ENCODE measurements around the gene SUN5.

SUN5 gene

DNA sequence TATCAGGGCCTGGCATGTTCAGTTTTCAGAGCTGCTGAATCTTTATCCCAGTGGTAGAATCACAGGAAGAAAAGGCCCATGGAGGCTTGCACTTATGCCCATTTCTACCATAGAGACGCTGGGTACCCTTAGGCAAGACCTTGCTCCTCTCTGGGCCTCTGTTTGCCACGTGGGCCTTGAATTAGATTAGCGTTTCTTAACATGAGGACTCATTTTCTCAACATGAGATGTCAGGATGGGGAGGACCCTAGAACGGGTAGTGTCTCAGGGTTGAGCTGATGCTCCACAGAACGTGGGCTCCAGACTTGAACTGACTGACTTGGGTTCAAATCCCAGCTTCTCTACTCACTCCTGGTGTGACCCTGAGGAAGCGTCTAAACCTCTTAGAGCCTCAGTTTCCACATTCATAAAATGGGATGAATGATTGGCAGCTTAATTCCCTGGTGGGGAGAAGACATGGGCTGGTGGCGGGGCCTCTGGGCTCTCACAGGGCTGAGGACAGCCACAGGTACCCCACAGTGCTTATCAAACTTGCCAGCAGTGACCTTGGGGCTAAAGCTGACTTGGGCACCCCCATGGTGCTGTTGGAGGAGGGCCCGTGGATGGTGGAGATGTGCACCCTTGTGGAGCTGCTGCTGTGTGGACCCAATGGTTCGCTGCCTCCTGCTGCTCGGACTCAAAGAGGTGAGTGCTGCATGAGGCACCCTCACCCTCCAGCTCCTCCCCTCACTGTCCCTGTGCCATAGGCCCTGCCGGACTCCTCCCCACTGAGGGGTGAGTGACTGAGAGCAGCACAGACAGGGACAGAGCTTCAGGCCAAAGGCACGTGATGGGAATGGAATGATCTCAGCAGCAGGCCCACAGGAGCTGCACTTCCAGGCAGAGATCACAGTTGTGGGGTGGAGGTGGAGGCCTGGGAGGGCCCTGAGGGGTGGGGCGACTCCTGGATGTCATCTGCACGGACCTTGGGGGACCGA, 28.2 kb downstream of the SUN5 start:
- no peak for TF ChIP-seq GATA2 (IDR thresholded peaks at IDR 0.05; ENCODE audit: low read depth, low read length)
- TF ChIP-seq GATA3 (IDR thresholded peaks at IDR 0.05; ENCODE audit: low read depth, low read length) = no peak

DNA sequence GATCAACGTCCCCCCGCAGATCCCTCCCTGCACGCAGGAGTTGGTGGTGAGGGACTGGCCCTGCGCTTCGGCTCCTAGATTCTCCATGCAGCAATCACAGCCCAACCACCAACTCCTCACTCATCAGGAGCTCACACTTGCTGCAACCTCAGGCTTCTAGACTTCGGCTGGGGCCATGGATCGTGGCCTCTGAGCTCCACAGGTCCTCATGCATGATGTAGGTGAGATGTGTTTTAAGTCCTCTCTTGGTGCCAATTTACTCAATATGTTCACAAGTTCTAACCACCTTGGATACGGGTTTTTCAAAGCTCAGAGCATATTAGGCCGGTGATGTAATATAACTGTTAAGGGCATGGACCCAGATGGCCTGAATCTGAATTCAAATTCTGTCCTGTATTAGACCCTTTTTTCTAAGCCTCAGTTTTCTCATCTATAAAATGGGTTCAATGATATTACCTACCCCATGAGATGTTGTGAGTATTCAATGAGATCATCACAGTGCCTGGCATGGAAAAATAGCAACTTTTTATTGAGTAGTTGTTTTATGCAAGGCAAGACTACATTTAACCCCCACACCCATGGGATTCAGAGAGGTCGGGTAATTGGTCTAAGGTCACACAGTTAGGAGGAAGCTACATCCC, 31.0 kb downstream of the SUN5 start:
- TF ChIP-seq GATA3 (IDR thresholded peaks at IDR 0.05; ENCODE audit: low read depth, low read length) (no peak), GATA2 (IDR thresholded peaks at IDR 0.05; ENCODE audit: low read depth, low read length) (no peak)

DNA sequence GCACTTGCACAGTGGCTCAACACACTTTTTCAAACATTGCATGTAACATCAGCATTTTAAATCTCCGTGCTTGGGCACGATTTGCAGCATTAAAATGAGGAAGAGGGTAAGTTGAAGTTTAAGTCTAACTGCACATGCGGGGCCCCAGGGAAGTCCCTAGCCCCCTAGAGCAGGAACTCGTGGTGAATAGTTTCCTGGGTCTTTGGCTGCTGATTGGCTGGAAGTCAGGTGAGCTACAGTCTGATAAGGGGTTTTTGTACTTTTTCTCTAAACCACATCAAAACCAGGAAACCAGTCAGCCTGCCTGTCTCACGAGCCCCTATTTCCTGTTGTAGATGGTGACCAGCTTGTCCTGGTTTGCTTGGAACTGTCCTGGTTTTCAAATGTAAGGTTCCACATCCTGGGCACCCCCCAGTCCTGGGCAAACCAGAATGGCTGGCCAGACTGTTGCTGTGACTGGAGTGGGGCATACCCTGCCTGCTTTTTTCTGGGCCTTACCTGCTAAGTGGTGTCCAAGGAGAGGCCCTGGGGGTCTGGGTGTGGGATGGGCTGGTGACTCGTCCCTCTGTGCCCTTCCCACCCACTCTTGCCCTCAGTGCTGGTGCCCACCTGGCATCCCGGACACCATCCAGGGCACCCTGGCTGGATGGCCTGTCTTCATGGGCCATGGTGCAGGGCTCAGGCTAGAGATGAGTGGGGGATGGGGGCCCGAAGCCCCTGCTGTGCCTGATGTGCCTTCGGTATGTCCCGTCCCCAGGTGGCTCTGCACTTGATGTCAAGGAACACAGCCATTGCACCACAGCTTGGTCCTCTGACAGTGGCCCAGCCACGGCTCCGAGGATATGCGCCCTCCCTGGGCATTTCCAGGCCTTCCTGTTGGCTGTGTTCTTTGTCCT, 31.8 kb downstream of the SUN5 start:
- TF ChIP-seq GATA3 (IDR thresholded peaks at IDR 0.05; ENCODE audit: low read depth, low read length) (no peak), GATA2 (IDR thresholded peaks at IDR 0.05; ENCODE audit: low read depth, low read length) (no peak)

DNA sequence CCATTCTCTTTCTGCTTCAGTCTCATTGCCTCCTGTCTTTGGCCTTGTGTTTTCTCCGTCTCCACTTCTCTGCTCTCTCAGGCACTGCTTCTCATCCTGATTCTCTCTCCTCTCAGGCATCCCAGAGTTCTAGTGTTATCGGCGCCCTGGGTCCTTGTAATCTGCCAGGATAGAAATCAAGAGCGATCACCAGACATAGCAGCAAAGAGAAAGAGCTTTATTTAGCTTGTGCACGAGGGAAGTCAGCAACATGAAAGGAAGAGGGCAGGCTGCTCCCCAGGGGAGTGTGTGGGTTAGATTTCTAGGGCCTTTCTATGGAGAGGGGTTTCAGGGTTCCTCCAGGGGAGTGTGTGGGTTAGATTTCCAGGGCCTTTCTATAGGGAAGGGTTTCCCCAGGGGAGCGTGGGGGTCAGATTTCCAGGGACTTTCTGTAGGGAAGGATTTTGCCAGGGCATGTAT, 32.5 kb downstream of the SUN5 start:
- TF ChIP-seq GATA2 (IDR thresholded peaks at IDR 0.05; ENCODE audit: low read depth, low read length) = no peak
- no peak for TF ChIP-seq GATA3 (IDR thresholded peaks at IDR 0.05; ENCODE audit: low read depth, low read length)

DNA sequence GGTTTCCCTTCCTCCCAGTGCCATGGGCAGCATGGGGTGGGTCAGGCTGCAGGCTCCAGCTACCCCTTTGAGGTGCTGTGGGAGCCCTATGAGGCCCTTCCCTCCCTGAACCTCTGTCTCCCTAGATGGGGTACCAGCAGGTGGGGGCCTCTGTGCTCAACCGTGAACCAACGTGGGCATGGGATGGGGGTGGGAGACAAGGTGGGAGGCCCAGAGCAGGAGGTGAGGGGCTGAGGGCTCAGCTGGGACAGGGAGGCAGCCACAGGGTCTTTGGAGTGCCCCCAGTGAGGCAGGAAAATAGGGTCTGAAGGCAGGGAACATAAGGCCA, 33.3 kb downstream of the SUN5 start:
- TF ChIP-seq GATA3 (IDR thresholded peaks at IDR 0.05; ENCODE audit: low read depth, low read length) = no peak
- TF ChIP-seq GATA2 (IDR thresholded peaks at IDR 0.05; ENCODE audit: low read depth, low read length) = no peak

DNA sequence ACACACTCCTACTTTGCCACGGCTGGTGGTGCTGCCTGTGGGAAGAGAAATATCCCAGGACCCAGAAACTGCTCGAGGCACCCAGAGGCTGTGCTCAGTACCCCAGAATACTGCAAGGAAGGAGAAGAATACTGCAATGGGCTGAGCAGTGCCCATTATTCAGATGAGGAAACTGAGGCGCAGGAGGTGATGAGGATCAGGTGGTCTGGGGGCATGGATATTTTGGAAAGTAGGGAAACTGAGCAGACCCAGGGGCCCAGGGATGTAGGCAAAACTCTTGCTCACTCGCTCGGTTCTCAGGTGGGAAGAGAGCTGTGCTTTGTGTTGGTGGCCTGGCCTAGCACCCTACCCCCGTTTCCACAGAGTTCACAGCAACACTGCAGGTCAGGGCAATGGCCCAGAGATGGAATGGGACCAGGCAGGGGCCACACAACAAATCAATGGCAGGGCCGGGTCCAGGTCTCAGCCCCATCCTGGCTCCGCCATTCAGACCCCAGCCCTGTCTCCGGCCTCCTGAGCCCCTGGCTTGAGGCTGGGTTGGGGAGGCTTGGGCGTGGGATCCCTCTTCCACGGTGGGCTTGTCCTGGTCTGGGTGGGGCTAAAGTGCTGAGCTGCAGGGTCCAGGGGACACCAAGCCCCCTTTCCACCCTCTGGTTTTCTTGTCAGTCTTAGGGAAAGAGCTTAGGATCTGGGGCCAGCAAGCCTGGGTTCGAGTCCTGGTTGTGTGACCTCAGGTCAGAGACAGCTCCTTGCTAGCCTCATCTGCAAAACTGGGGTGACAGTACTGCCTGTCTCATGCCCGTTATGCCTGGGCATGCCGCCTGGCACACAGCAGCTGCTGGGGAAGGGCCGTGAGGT, 33.9 kb downstream of the SUN5 start:
- TF ChIP-seq GATA3 (IDR thresholded peaks at IDR 0.05; ENCODE audit: low read depth, low read length) (no peak), GATA2 (IDR thresholded peaks at IDR 0.05; ENCODE audit: low read depth, low read length) (no peak)

DNA sequence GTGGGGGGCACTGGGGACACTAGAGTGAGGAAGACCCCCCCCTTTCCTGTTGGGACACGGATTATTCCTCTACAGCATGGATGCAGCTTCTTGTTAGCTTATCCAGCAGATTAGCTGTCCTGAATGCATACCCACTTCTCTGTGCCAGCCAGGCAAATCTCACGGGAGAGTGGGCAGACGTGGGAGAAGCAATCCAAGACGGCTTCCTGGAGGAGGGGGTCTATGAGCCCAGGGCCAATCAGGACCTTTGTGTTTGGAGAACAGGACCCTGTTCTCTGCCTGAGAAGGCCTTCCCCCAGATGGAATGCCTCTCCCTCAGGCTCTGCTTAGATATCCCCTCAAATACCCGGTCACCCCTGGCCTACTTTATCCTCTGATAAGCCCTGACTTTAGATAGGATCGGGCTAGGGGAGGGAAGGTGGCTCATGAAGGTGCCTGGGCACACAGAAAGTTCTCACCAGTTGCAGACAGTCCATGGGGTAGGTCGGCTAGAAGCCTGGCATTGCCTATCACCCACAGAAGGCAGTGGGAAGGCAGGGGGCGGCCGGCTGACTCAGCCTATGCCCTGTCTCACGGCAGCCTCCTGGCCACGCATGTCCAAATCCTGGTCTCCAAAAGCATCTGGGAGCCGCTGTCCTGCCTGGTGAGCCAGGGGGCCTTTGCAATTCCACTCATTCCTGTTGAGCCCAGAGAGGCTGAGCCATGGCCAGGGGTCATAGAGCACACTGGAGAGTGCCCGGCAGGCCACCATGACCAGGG, 34.7 kb downstream of the SUN5 start:
- TF ChIP-seq GATA3 (IDR thresholded peaks at IDR 0.05; ENCODE audit: low read depth, low read length) = no peak
- no peak for TF ChIP-seq GATA2 (IDR thresholded peaks at IDR 0.05; ENCODE audit: low read depth, low read length)

DNA sequence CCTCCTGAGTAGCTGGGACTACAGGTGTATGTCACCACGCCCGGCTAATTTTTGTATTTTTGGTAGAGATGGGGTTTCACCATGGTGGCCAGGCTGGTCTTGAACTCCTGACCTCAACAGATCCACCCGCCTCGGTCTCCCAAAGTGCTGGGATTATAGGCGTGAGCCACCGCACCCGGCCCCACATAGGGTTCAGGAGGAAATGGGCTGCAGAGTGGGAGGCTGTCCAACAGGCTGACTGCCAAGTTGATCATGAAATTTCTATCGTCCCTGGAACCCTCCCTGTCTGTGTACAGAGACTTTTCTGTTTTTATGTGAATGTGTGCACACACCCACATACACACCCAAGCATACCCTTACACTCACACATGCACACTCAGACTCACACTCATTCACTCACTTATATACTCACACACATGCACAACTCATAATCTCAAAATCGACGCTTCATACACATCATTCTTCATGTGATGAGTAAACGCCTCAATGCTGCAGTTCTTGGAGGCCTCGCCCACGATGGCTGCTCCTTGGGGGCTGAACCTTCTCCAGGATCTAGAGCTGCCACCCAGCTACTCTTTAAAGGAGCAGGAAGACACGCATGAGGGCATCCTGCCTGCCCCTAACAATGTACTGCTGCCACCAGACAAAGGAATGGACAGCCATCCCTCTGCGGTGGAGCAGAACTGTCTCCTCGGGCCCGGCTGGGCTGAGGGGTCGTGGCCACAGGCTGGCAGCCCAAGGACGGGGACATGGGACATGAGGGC, 35.6 kb downstream of the SUN5 start:
- no peak for TF ChIP-seq GATA3 (IDR thresholded peaks at IDR 0.05; ENCODE audit: low read depth, low read length)
- no peak for TF ChIP-seq GATA2 (IDR thresholded peaks at IDR 0.05; ENCODE audit: low read depth, low read length)

DNA sequence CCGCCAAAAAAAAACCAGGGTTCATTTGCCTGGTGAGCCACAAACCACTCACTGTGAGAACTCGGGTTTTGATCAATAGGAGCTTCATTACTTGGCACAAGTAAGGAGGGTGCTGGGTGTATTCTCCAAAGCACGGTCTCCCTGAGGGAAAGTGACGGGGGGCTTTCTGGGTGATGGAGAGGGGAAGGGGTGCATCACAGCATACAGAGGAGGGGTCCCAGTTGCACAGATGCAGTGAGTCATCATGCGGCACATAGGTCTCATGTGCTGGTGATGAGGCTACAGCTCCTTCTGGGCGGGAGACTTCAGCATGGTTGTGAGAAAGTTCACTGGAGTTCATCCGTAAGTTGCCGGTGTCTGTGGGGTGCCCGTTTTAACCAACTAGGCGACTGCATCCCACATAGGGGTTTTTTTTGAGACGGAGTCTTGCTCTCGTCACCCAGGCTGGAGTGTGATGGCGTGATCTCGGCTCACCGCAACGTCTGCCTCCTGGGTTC, 36.2 kb downstream of the SUN5 start:
- TF ChIP-seq GATA2 (IDR thresholded peaks at IDR 0.05; ENCODE audit: low read depth, low read length) (no peak), GATA3 (IDR thresholded peaks at IDR 0.05; ENCODE audit: low read depth, low read length) (no peak)

DNA sequence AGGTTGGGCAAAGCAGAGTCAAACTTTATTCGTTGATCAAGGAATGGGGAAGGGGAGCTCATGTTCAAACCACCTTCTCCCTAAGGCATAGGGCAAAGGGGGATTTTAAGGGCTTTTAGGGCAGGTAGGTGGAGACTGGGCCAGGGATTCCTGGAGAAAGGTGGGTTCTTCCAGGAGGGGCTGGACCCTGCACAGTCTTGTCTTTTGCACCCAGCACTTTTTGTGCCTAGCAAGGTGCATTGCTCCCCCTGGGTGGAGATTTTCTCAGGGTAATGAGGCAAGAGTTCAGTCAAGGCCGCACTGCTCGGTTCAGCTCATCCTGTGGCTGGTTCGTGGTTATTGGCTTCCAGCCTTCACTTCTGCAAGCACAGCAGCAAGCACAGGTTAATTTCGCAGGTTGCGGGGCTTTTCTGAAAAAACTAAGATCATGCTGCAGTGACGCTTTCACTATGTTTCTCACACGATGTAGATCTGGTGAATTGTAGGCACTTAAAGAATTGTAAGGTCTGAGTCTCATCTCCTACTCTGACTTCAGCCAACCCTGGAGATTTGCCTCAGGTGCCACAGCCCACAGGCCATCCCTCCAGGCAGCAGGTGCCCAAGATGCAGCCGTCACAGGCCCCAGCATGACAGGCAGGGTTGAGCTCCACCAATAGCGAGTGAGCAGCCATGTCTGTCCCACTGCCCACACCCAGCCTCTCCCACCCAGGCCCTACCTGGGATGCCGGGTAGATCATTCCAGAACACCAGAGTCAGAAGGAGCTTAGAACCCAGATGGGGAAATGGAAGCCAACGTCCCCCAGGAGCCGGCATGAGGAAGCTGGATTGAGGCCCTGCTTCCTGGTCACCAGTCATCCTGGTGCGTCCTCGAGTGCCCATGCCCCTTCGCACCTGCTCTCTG, 37.1 kb downstream of the SUN5 start:
- TF ChIP-seq GATA3 (IDR thresholded peaks at IDR 0.05; ENCODE audit: low read depth, low read length) (no peak), GATA2 (IDR thresholded peaks at IDR 0.05; ENCODE audit: low read depth, low read length) (no peak)

DNA sequence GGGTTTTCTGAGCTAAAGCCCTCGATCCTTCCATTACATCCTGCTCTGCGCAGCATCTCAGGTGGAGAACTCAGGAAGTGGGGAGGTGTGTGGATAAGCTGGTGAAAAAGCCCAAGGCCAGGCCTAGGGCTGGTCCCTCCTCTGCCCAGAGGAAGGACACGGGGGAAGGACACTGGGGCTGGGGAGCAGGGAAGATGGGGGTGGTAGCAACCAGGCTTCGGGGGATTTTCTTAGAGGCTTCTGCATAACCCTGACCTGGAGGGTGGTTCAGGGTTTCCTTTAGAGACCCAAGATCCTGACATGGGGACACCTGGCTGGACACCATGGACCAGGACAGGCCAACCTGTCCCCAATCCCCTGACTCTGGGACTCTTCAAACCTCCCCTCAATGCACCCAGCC, 37.9 kb downstream of the SUN5 start:
- TF ChIP-seq GATA3 (IDR thresholded peaks at IDR 0.05; ENCODE audit: low read depth, low read length) = no peak
- TF ChIP-seq GATA2 (IDR thresholded peaks at IDR 0.05; ENCODE audit: low read depth, low read length) = no peak

Measured in SH-SY5Y (cell line).